IMR-90 (cell line): Measurements from ENCODE around the gene MDFI. TPM values are rescaled to one million over a fixed set of nuclear protein-coding genes. Genes with fewer than 3 reads are reported as not detected.

ENCODE experiments used
- ATAC-seq: fragments of 200-7000 bp; cut with Tn5 transposase; 2 replicates; pipeline ENCODE4 v1.9.1; 2020; ENCODE audit warnings: low read depth, mild to moderate bottlenecking, moderate library complexity
- BruUV-seq: library from RNA; stranded (reverse); fragments of 400-500 nt; replicated peaks from 2 replicates; lab custom pipeline; 2021; lab: Mats Ljungman, UMichigan
- CTCF ChIA-PET: fragments of 300-600 bp; formaldehyde crosslinking; extraction: SDS; loops from one replicate; lab custom pipeline; 2021; ENCODE audit warnings: antibody characterized with exemption; lab: Yijun Ruan, JAX
- POLR2A ChIA-PET: fragments of 300-600 bp; sonication (Branson Sonifier 250); formaldehyde crosslinking; loops from one replicate; lab custom pipeline; 2022; ENCODE audit warnings: antibody characterized with exemption; ENCODE audit not compliant: unreplicated experiment; lab: Charles Lee
- DNase-seq: peaks from one replicate; pipeline ENCODE4 v3.0.0; 2013
- H2AFZ ChIP-seq: replicated peaks from 2 replicates; pipeline ENCODE3; 2013; ENCODE audit warnings: low read length, mild to moderate bottlenecking; ENCODE audit not compliant: poor library complexity
- H2AK5ac ChIP-seq: 2 replicates; pipeline ENCODE4 v1.6.1; 2013; ENCODE audit warnings: low read depth, low read length, inconsistent platforms
- H2AK9ac ChIP-seq: replicated peaks from 2 replicates; pipeline ENCODE3; 2013; ENCODE audit warnings: mild to moderate bottlenecking, low read depth, low read length, moderate library complexity; ENCODE audit not compliant: poor library complexity
- H2BK120ac ChIP-seq: 2 replicates; pipeline ENCODE4 v1.6.1; 2013; ENCODE audit warnings: low read depth, low read length, inconsistent platforms
- H2BK15ac ChIP-seq: 3 replicates; pipeline ENCODE4 v1.6.1; 2013; ENCODE audit warnings: low read depth, low read length, inconsistent platforms
- H2BK20ac ChIP-seq: 2 replicates; pipeline ENCODE4 v1.6.1; 2013; ENCODE audit warnings: low read depth, mild to moderate bottlenecking, inconsistent platforms, low read length, moderate library complexity
- H2BK5ac ChIP-seq: 2 replicates; pipeline ENCODE4 v1.6.1; 2013; ENCODE audit warnings: mild to moderate bottlenecking, low read depth, low read length, inconsistent platforms; ENCODE audit not compliant: poor library complexity, severe bottlenecking
- H3K14ac ChIP-seq: replicated peaks from 2 replicates; pipeline ENCODE4 v1.6.1; 2013; ENCODE audit warnings: low read depth, low read length, inconsistent platforms
- H3K18ac ChIP-seq: 2 replicates; pipeline ENCODE4 v1.6.1; 2013; ENCODE audit warnings: low read depth, low read length, control low read depth
- H3K23ac ChIP-seq: 2 replicates; pipeline ENCODE4 v1.6.1; 2013; ENCODE audit warnings: low read depth, low read length, inconsistent platforms
- H3K27ac ChIP-seq: 2 replicates; pipeline ENCODE4 v1.5.1; 2013; ENCODE audit warnings: mild to moderate bottlenecking, control low read depth, low read length; ENCODE audit not compliant: insufficient read depth
- H3K27me3 ChIP-seq: 2 replicates; pipeline ENCODE4 v1.6.1; 2013; ENCODE audit warnings: low read length; ENCODE audit not compliant: control insufficient read depth, insufficient read depth
- H3K36me3 ChIP-seq: 2 replicates; pipeline ENCODE4 v1.6.1; 2013; ENCODE audit warnings: low read length, mixed read lengths; ENCODE audit not compliant: control insufficient read depth, insufficient read depth
- H3K4ac ChIP-seq: 2 replicates; pipeline ENCODE4 v1.6.1; 2013; ENCODE audit warnings: low read depth, low read length, inconsistent platforms
- H3K4me1 ChIP-seq: 2 replicates; pipeline ENCODE4 v1.6.1; 2013; ENCODE audit warnings: low read length, mixed read lengths; ENCODE audit not compliant: control insufficient read depth, insufficient read depth
- H3K4me2 ChIP-seq: 2 replicates; pipeline ENCODE4 v1.6.1; 2013; ENCODE audit warnings: low read depth, mild to moderate bottlenecking, control low read depth, low read length, moderate library complexity
- H3K4me3 ChIP-seq: 2 replicates; pipeline ENCODE4 v1.5.1; 2013; ENCODE audit warnings: low read depth, mild to moderate bottlenecking, control low read depth, low read length, moderate library complexity; ENCODE audit not compliant: insufficient read depth
- H3K56ac ChIP-seq: 2 replicates; pipeline ENCODE4 v1.6.1; 2013; ENCODE audit warnings: low read length, inconsistent platforms; ENCODE audit not compliant: insufficient read depth; ENCODE audit errors: extremely low read depth
- H3K79me1 ChIP-seq, 2 experiments: 2 replicates each; pipeline ENCODE4 v1.6.1; 2013; ENCODE audit warnings: low read length in 2 of 2, inconsistent platforms in 1 of 2, low read depth in 1 of 2
- H3K9ac ChIP-seq: 2 replicates; pipeline ENCODE4 v1.6.1; 2013; ENCODE audit warnings: low read depth, low read length, control low read depth
- H3K9me1 ChIP-seq: 2 replicates; pipeline ENCODE4 v1.6.1; 2013; ENCODE audit warnings: low read length, inconsistent platforms; ENCODE audit not compliant: insufficient read depth
- H3K9me3 ChIP-seq: 2 replicates; pipeline ENCODE4 v1.6.1; 2013; ENCODE audit warnings: low read length; ENCODE audit not compliant: control insufficient read depth, insufficient read depth
- H4K20me1 ChIP-seq: 2 replicates; pipeline ENCODE4 v1.6.1; 2013; ENCODE audit warnings: low read length, inconsistent platforms; ENCODE audit not compliant: insufficient read depth
- H4K5ac ChIP-seq: 2 replicates; pipeline ENCODE4 v1.6.1; 2013; ENCODE audit warnings: mild to moderate bottlenecking, low read depth, low read length, control low read depth
- H4K8ac ChIP-seq, 2 experiments: 2 replicates each; pipeline ENCODE4 v1.6.1; 2013; ENCODE audit warnings: low read depth in 2 of 2, low read length in 2 of 2, control low read depth in 1 of 2, inconsistent platforms in 1 of 2
- H4K91ac ChIP-seq: 2 replicates; pipeline ENCODE4 v1.6.1; 2013; ENCODE audit warnings: low read depth, low read length, inconsistent platforms; ENCODE audit not compliant: insufficient read depth
- CEBPB ChIP-seq: IDR thresholded peaks from 2 replicates; pipeline ENCODE4 v1.6.1; 2012; ENCODE audit warnings: low read depth, low read length, improper control_type of control experiment
- NFE2L2 ChIP-seq: fragments of 150-350 bp; IDR thresholded peaks from 2 replicates; pipeline ENCODE4 v1.6.1; 2016; ENCODE audit warnings: low read depth, mild to moderate bottlenecking, low read length
- POLR2A ChIP-seq: IDR thresholded peaks from 2 replicates; pipeline ENCODE4 v1.6.1; 2012; ENCODE audit warnings: mild to moderate bottlenecking, low read depth, low read length
- RCOR1 ChIP-seq: IDR thresholded peaks from 2 replicates; pipeline ENCODE4 v1.6.1; 2012; ENCODE audit warnings: mild to moderate bottlenecking, low read length, improper control_type of control experiment; ENCODE audit not compliant: insufficient replicate concordance
- WGBS, 2 experiments: methylation state at CpG; one replicate each; pipeline versions ENCODE4 v1.1.5 to v1.1.7; 2013; ENCODE audit warnings: missing lambda C conversion rate in 2 of 2; ENCODE audit not compliant: insufficient read length in 1 of 2; ENCODE audit errors: extremely low coverage in 2 of 2; 5-methylcytosine and 5-hydroxymethylcytosine counted together
- dilution Hi-C: fragments of 300-500 bp; cut with HindIII; formaldehyde crosslinking; loops from one replicate; pipeline ENCODE4 v1.14.3; 2018; ENCODE audit warnings: low sequenced_read_pairs; ENCODE audit not compliant: unreplicated experiment
- in situ Hi-C: fragments of 300-500 bp; cut with MboI; formaldehyde crosslinking; loops from 3 replicates; pipeline ENCODE4 v1.14.3; 2019; ENCODE audit warnings: low sequenced_read_pairs, inconsistent platforms, mixed read lengths
- intact Hi-C: fragments of 100-400 bp; cut with micrococcal nuclease; formaldehyde crosslinking; loops from 2 replicates; pipeline ENCODE4 v1.10.0; 2022
- polyA plus RNA-seq, 3 experiments: library from polyadenylated mRNA; depleted of rRNA; stranded (reverse); fragments of >200 nt; gene quantifications; 2 replicates each; pipeline ENCODE4 v1.2.3, GENCODE V29; 2012; ENCODE audit warnings: low replicate concordance in 1 of 3
- total RNA-seq: library from RNA; depleted of rRNA; stranded (reverse); fragments of >200 nt; gene quantifications from 2 replicates; pipeline ENCODE4 v1.2.3, GENCODE V29; 2012

MDFI gene
- total and polyA plus RNA-seq, 2 of the 4 experiments (the other 2 are of a cell fraction): 0.18 to 0.29 TPM

DNA sequence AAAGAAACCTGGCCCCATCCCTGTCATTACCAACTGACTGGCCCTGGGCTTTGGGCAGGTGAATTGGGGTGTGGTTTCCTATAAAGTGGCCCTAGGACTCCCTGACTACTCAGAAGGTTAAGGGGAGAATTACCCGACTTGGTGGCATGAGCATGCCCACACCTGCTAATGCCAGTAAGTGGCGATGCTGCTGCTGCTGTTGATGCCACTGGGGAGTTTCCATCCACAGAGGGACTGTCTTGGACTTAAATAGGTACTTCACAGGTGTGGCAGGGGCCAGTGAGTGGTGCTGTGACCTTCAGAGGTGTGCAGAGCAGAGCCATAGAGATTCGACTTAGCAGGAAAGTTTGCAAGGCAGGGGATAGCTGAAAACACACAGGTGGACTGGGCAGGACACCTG lies 32.6 kb upstream of the MDFI start:
- H2AK5ac ChIP-seq: no peak overlapping the region
- H2AK9ac ChIP-seq: no peak overlapping the region
- H3K4me1 ChIP-seq: no peaks in the 10 kb centered on the region
- H3K27ac ChIP-seq: no peak overlapping the region
- H3K9ac ChIP-seq: no peak overlapping the region
- no peak for ATAC-seq
- no peak overlapping the region for H3K23ac ChIP-seq
- no peak overlapping the region for H3K14ac ChIP-seq
- H4K91ac ChIP-seq: no peak overlapping the region
- 56% methylated on average over 2 of the region's 3 CpGs; no CpG with 5 or more reads in 1 of the 2 experiments for WGBS, 2 experiments
- no peak overlapping the region for H2BK20ac ChIP-seq
- no peak overlapping the region for H3K4me3 ChIP-seq
- ChIA-PET CTCF (no interaction called here), POLR2A (interaction anchor here (0.7 kb wide), 1 partner anchor 73 kb away, joined by 7 read pairs; no protein-coding TSS in a partner anchor)
- no peaks in the 10 kb centered on the region for H3K9me1 ChIP-seq
- no peaks in the 10 kb centered on the region for H4K20me1 ChIP-seq
- no peak overlapping the region for H3K18ac ChIP-seq
- H4K8ac ChIP-seq: no peak overlapping the region
- no peak overlapping the region for H3K4ac ChIP-seq
- in situ Hi-C loops (no loop called here), dilution Hi-C loops (no loop called here), intact Hi-C loops (no loop called here)
- no peak overlapping the region for H2BK15ac ChIP-seq
- DNase-seq: no peak
- no peaks in the 10 kb centered on the region for H3K79me1 ChIP-seq
- H3K36me3 ChIP-seq: no peaks in the 10 kb centered on the region
- TF ChIP-seq CEBPB (no peak), POLR2A (no peak), NFE2L2 (no peak), RCOR1 (no peak)
- H2BK5ac ChIP-seq: no peak overlapping the region
- no peak overlapping the region for H3K4me2 ChIP-seq
- no peak overlapping the region for H4K5ac ChIP-seq
- no TSS peak for BruUV-seq
- H3K9me3 ChIP-seq: no peaks in the 10 kb centered on the region
- H3K56ac ChIP-seq: no peak overlapping the region
- H2AFZ ChIP-seq: no peak overlapping the region
- H3K27me3 ChIP-seq: peaks cover 2% of the 10 kb centered on the region; the same call in 1 of the 2 replicates
- no peak overlapping the region for H2BK120ac ChIP-seq
